HepG2 (cell line): Measurements from ENCODE around the gene F8. TPM values are rescaled to one million over a fixed set of nuclear protein-coding genes. Genes with fewer than 3 reads are reported as not detected.

ENCODE experiments used
- BHLHE40 ChIP-seq: IDR thresholded peaks from 2 replicates; pipeline ENCODE4 v1.6.1; 2011; ENCODE audit warnings: low read length, improper control_type of control experiment
- ERF ChIP-seq: IDR thresholded peaks from 2 replicates; pipeline ENCODE4 v1.6.1; 2018; ENCODE audit warnings: missing biosample characterization, missing genetic modification reagents
- KDM2A ChIP-seq: sonication (generic); formaldehyde crosslinking; IDR thresholded peaks from 2 replicates; pipeline ENCODE4 v1.4.0; 2020; ENCODE audit warnings: low read depth, missing genetic modification reagents, borderline replicate concordance
- KIAA2018 ChIP-seq: sonication (generic); formaldehyde crosslinking; IDR thresholded peaks from 2 replicates; pipeline ENCODE4 v1.5.0; 2020; ENCODE audit warnings: mild to moderate bottlenecking, missing genetic modification reagents, borderline replicate concordance
- PRDM10 ChIP-seq: sonication (generic); formaldehyde crosslinking; IDR thresholded peaks from 2 replicates; pipeline ENCODE4 v1.4.0; 2020; ENCODE audit warnings: low read depth, missing genetic modification reagents
- SMC3 ChIP-seq: IDR thresholded peaks from 2 replicates; pipeline ENCODE4 v1.6.1; 2011; ENCODE audit warnings: low read length, improper control_type of control experiment
- TBL1XR1 ChIP-seq: fragments of 150-350 bp; IDR thresholded peaks from 2 replicates; pipeline ENCODE4 v1.6.1; 2014; ENCODE audit warnings: borderline replicate concordance, low read length; ENCODE audit not compliant: partially characterized antibody
- TEAD3 ChIP-seq: optimal IDR thresholded peaks from 2 replicates; pipeline ENCODE3; 2016; ENCODE audit warnings: borderline replicate concordance
- TOPORS ChIP-seq: sonication (generic); formaldehyde crosslinking; IDR thresholded peaks from 2 replicates; pipeline ENCODE4 v1.8.0; 2023; ENCODE audit warnings: mild to moderate bottlenecking, missing genetic modification reagents
- ZBTB38 ChIP-seq: sonication (generic); formaldehyde crosslinking; IDR thresholded peaks from 2 replicates; pipeline ENCODE4 v1.5.1; 2020; ENCODE audit warnings: mild to moderate bottlenecking, missing genetic modification reagents
- ZNF3 ChIP-seq: IDR thresholded peaks from 2 replicates; pipeline ENCODE4 v1.7.0; 2017; ENCODE audit warnings: inconsistent platforms
- ZNF383 ChIP-seq: sonication (generic); formaldehyde crosslinking; IDR thresholded peaks from 2 replicates; pipeline ENCODE4 v1.4.0; 2020; ENCODE audit warnings: missing genetic modification reagents, mild to moderate bottlenecking, borderline replicate concordance
- polyA plus RNA-seq, 8 experiments: library from polyadenylated mRNA; depleted of rRNA in 3 of 8; stranded (reverse) in 7 of 8; unstranded in 1 of 8; fragments of >200 nt; fragmentation: Illumina TruSeq in 4 of 8; extraction: Trizol in 4 of 8; gene quantifications; 2 replicates each; pipeline versions ENCODE4 v1.2.1 to v1.2.3, GENCODE V29; 2011 to 2016; ENCODE audit warnings: low read depth in 4 of 8, missing spikeins in 1 of 8, mixed read lengths in 1 of 8; ENCODE audit not compliant: insufficient read depth in 1 of 8
- total RNA-seq, 5 experiments: library from RNA; depleted of rRNA; stranded (reverse); fragments of >200 nt; fragmentation: Illumina TruSeq; extraction: Trizol; gene quantifications; 2 replicates each; pipeline ENCODE4 v1.2.3, GENCODE V29; 2016; ENCODE audit warnings: low read depth in 1 of 5
- TF ChIP-seq, protein P1 (sequence below): sonication (generic); formaldehyde crosslinking; IDR thresholded peaks from 2 replicates; pipeline ENCODE4 v1.4.0; 2020; ENCODE audit warnings: missing genetic modification reagents

F8 gene
- total and polyA plus RNA-seq, 2 of the 13 experiments (the other 11 are each of a cell fraction or from before 2014, with no cell fraction given): 0.29 to 0.61 TPM

- TF ChIP-seq KIAA2018 (CRISPR knock-in tag): no peak
- peak; percentile 35; the same call in 1 of the 2 replicates for TF ChIP-seq PRDM10 (CRISPR knock-in tag)
- TF ChIP-seq ERF (CRISPR knock-in tag): peak; percentile 55
- no peak for TF ChIP-seq TEAD3
- TF ChIP-seq, protein P1, sequence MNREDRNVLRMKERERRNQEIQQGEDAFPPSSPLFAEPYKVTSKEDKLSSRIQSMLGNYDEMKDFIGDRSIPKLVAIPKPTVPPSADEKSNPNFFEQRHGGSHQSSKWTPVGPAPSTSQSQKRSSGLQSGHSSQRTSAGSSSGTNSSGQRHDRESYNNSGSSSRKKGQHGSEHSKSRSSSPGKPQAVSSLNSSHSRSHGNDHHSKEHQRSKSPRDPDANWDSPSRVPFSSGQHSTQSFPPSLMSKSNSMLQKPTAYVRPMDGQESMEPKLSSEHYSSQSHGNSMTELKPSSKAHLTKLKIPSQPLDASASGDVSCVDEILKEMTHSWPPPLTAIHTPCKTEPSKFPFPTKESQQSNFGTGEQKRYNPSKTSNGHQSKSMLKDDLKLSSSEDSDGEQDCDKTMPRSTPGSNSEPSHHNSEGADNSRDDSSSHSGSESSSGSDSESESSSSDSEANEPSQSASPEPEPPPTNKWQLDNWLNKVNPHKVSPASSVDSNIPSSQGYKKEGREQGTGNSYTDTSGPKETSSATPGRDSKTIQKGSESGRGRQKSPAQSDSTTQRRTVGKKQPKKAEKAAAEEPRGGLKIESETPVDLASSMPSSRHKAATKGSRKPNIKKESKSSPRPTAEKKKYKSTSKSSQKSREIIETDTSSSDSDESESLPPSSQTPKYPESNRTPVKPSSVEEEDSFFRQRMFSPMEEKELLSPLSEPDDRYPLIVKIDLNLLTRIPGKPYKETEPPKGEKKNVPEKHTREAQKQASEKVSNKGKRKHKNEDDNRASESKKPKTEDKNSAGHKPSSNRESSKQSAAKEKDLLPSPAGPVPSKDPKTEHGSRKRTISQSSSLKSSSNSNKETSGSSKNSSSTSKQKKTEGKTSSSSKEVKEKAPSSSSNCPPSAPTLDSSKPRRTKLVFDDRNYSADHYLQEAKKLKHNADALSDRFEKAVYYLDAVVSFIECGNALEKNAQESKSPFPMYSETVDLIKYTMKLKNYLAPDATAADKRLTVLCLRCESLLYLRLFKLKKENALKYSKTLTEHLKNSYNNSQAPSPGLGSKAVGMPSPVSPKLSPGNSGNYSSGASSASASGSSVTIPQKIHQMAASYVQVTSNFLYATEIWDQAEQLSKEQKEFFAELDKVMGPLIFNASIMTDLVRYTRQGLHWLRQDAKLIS (CRISPR knock-in tag): no peak
- TF ChIP-seq KDM2A (CRISPR knock-in tag): peak; percentile 62; the same call in 1 of the 2 replicates
- no peak for TF ChIP-seq SMC3
- TF ChIP-seq TBL1XR1: peak; percentile 18
- no peak for TF ChIP-seq ZNF383
- TF ChIP-seq ZNF3 (CRISPR knock-in tag): no peak
- TF ChIP-seq BHLHE40: peak; percentile 51
- TF ChIP-seq TOPORS (CRISPR knock-in tag): peak; percentile 54; the same call in 1 of the 2 replicates
- no peak for TF ChIP-seq ZBTB38
Observed at GRCh38 chrX:155026727-155027508, 4.4 kb upstream of the F8 start, which contains the start of gene FUNDC2 (continued).
